ENCODE measurements around the gene OXLD1. TPM values are rescaled to one million over a fixed set of nuclear protein-coding genes. Genes with fewer than 3 reads are reported as not detected.

Gene OXLD1
- total and polyA plus RNA-seq, 12 donors = 3.7 to 166 (median 51.5) TPM

DNA sequence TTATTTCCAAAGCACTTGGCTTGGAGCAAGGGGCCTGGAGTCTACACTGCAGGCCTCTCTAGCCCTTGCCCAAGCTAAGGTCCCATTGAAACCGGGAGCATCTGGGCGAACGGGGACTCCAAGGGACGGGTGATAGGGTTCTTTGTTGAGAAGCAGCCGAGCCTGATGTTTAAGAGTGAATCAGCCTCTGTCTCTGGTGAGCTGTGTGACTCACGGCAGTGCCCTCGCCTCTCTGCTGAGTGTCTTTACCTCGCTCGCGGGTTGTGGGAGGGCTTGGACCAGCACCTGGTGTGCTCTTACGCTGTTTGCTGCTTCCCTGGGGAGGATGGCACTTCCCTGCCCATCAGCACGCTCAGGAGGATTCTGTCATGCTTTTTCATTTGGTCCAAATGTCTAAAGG lies 18.7 kb upstream of the OXLD1 start:
- Histone ChIP-seq H3K27ac (peak overlapping the region in 4 of 5 donors; percentile 81 to 95 (median 88)), H3K27me3 (no peaks in the 10 kb centered on the region), H3K4me1 (replicated peaks in 1 of 2) (peaks cover 18 to 29% of the 10 kb centered on the region in 2 donors), H3K36me3 (replicated peaks in 1 of 2) (peaks cover 0 to 47% of the 10 kb centered on the region in 2 donors), H3K4me3 (peak overlapping the region in 2 of 4 donors; percentile 73 to 94), H3K9me3 (replicated peaks in 1 of 3) (no peaks in the 10 kb centered on the region)
- TF ChIP-seq POLR2A (IDR thresholded peaks at IDR 0.05) (peak in 1 of 2 donors; percentile 51), CTCF (IDR thresholded peaks at IDR 0.05) (no peak)
- WGBS, 4 donors = 40 to 50% (median 46%) methylated on average over 5 to 12 of the region's 12 CpGs
- peak in 5 of 7 donors; percentile 62 to 72 (median 69) for DNase-seq
- intact Hi-C loops (cut with DNase I) = no loop called here

DNA sequence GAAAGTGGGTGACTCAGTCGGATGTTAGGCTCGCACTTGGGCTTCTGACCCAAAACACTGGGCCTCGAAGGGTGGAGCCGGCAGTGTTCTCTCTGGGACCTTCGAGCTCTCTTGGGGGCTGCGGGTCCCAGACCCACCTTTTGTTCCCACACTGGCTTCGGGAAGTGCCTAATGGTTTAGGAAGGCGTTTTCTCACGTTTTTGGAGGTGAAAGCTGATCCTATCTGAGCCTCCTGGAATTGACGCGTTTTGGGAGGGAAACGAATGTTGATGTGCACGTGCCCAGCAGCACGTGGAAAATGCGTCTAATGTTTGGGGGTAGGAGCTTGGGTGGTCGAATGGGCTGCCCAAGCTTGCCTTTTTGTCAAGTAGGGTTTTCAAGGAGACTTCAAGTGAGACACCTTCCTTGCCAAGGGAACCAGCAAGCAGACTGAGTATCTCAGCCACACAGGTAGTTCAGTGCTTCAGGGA lies 18.1 kb upstream of the OXLD1 start:
- H3K27me3 ChIP-seq = no peaks in the 10 kb centered on the region
- intact Hi-C loops (cut with DNase I) = no loop called here
- TF ChIP-seq CTCF (IDR thresholded peaks at IDR 0.05) = no peak
- H3K4me1 ChIP-seq (replicated peaks in 1 of 2) = peaks cover 18 to 29% of the 10 kb centered on the region in 2 donors
- H3K4me3 ChIP-seq = peak overlapping the region; percentile 62 to 94 (median 76)
- H3K9me3 ChIP-seq (replicated peaks in 1 of 3) = no peaks in the 10 kb centered on the region
- peaks cover 0 to 40% of the 10 kb centered on the region in 2 donors for H3K36me3 ChIP-seq (replicated peaks in 1 of 2)
- peak overlapping the region; percentile 72 to 95 (median 88) for H3K27ac ChIP-seq
- DNase-seq = peak in 4 of 7 donors; percentile 72 to 81 (median 78)
- 0 to 5% (median 2%) methylated on average over 8 to 16 of the region's 16 CpGs for WGBS, 4 donors

GRCh38 chr17:81683584-81684441 lies 17.4 kb upstream of the OXLD1 start, which contains the start of the genes ARL16 and HGS:
ARL16 (minus strand) TSS chr17:81683797; CDS start chr17:81683753, 44 bp downstream.
HGS (plus strand) TSS chr17:81684011; CDS start chr17:81684067, 56 bp downstream.
- Histone ChIP-seq H3K4me1 (replicated peaks in 1 of 2) (peaks cover 18 to 29% of the 10 kb centered on the region in 2 donors), H3K27ac (peak within 1 kb of the TSS; percentile 72 to 95 (median 88)), H3K36me3 (replicated peaks in 1 of 2) (peaks cover 0 to 34% of the 10 kb centered on the region in 2 donors), H3K9me3 (replicated peaks in 1 of 3) (no peaks in the 10 kb centered on the region), H3K4me3 (peak within 1 kb of the TSS; percentile 62 to 94 (median 76)), H3K27me3 (no peaks in the 10 kb centered on the region)
- intact Hi-C loops (cut with DNase I) = no loop called here
- peak; percentile 52 to 65 for TF ChIP-seq POLR2A (IDR thresholded peaks at IDR 0.05)
- TF ChIP-seq CTCF (IDR thresholded peaks at IDR 0.05) = no peak
- WGBS, 4 donors = 0 to 1% (median 0%) methylated on average over 6 to 111 of the region's 112 CpGs; no CpG with 5 or more reads in 1 of the 4 donors
- peak; percentile 97 to 99 (median 98) for DNase-seq

GRCh38 chr17:81683208-81683583 lies 16.8 kb upstream of the OXLD1 start:
- intact Hi-C loops (cut with DNase I) = no loop called here
- Histone ChIP-seq H3K27me3 (no peaks in the 10 kb centered on the region), H3K4me3 (peak overlapping the region; percentile 22 to 94 (median 74)), H3K36me3 (replicated peaks in 1 of 2) (peaks cover 0 to 27% of the 10 kb centered on the region in 2 donors), H3K27ac (peak overlapping the region in 4 of 5 donors; percentile 70 to 95 (median 78)), H3K4me1 (replicated peaks in 1 of 2) (peaks cover 18 to 29% of the 10 kb centered on the region in 2 donors), H3K9me3 (replicated peaks in 1 of 3) (no peaks in the 10 kb centered on the region)
- no peak for TF ChIP-seq CTCF (IDR thresholded peaks at IDR 0.05)
- no peak for TF ChIP-seq POLR2A (IDR thresholded peaks at IDR 0.05)
- DNase-seq = no peak
- 0 to 1% (median 0%) methylated on average over 5 to 37 of the region's 37 CpGs; no CpG with 5 or more reads in 1 of the 4 donors for WGBS, 4 donors

Data from adrenal gland (tissue), 12 donors.